Left ventricle myocardium inferior (tissue), 1 donor: ENCODE data around the gene WWC2. TPM values are rescaled to one million over a fixed set of nuclear protein-coding genes. Genes with fewer than 3 reads are reported as not detected.

Experiments used
- DNase-seq: peaks from one replicate; pipeline ENCODE4 v3.0.0-alpha.2; 2020
- H3K27ac ChIP-seq: fragments of 200-600 bp; replicated peaks from 2 replicates; pipeline ENCODE4 v1.8.0; 2021
- H3K27me3 ChIP-seq: fragments of 200-600 bp; 2 replicates; pipeline ENCODE4 v1.8.0; 2021; ENCODE audit warnings: low read depth
- H3K36me3 ChIP-seq: fragments of 200-600 bp; 2 replicates; pipeline ENCODE4 v1.8.0; 2021
- H3K4me1 ChIP-seq: fragments of 200-600 bp; 2 replicates; pipeline ENCODE4 v1.8.0; 2021
- H3K4me3 ChIP-seq: fragments of 200-600 bp; 2 replicates; pipeline ENCODE4 v1.8.0; 2021; ENCODE audit warnings: mild to moderate bottlenecking, moderate library complexity
- H3K9me3 ChIP-seq: fragments of 200-600 bp; replicated peaks from 2 replicates; pipeline ENCODE4 v1.8.0; 2021
- intact Hi-C: fragments of 100-400 bp; cut with micrococcal nuclease; formaldehyde crosslinking; loops from one replicate; pipeline ENCODE4 v1.11.0; 2022
- total RNA-seq: library from RNA; stranded (reverse); fragmentation: NEBNext Ultra II Directional; extraction: Animal tissue kit (Norgen Biotek cat#: 25700); gene quantifications from one replicate; pipeline ENCODE4 v1.2.1, GENCODE V29; 2021
- TF ChIP-seq, protein P1 (sequence below): fragments of 200-600 bp; IDR thresholded peaks from 2 replicates; pipeline ENCODE4 v1.8.0; 2021; ENCODE audit warnings: antibody characterized with exemption, mild to moderate bottlenecking, borderline replicate concordance
- donor health status: DM: no; HTN: yes; CAD: no; lungs with severe emphysema.

Gene WWC2
- total RNA-seq, 1 donor from 2014 or later = 42.3 TPM

DNA sequence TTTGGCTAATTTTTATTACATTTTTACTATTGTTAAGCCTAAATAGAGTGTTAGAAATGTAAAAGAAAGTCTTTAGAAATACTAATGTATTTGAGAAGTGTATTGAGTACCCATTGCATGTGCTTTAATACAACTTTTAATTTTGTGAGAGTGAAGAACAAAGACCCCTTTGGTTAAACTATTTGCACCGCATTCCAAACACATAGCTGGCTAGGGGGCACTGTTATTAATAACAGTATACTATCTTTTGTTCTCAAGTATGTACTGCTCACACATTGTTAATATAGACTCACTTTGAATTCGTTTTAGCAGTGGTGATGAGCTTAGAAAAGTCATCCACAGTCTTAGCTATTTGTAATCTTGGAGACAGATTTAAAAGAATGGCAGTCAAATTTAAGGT, 114.9 kb downstream of the WWC2 start:
- TF ChIP-seq, protein P1, sequence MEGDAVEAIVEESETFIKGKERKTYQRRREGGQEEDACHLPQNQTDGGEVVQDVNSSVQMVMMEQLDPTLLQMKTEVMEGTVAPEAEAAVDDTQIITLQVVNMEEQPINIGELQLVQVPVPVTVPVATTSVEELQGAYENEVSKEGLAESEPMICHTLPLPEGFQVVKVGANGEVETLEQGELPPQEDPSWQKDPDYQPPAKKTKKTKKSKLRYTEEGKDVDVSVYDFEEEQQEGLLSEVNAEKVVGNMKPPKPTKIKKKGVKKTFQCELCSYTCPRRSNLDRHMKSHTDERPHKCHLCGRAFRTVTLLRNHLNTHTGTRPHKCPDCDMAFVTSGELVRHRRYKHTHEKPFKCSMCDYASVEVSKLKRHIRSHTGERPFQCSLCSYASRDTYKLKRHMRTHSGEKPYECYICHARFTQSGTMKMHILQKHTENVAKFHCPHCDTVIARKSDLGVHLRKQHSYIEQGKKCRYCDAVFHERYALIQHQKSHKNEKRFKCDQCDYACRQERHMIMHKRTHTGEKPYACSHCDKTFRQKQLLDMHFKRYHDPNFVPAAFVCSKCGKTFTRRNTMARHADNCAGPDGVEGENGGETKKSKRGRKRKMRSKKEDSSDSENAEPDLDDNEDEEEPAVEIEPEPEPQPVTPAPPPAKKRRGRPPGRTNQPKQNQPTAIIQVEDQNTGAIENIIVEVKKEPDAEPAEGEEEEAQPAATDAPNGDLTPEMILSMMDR = no peak
- intact Hi-C loops = no loop called here
- peaks cover 17% of the 10 kb centered on the region for H3K4me1 ChIP-seq

DNA sequence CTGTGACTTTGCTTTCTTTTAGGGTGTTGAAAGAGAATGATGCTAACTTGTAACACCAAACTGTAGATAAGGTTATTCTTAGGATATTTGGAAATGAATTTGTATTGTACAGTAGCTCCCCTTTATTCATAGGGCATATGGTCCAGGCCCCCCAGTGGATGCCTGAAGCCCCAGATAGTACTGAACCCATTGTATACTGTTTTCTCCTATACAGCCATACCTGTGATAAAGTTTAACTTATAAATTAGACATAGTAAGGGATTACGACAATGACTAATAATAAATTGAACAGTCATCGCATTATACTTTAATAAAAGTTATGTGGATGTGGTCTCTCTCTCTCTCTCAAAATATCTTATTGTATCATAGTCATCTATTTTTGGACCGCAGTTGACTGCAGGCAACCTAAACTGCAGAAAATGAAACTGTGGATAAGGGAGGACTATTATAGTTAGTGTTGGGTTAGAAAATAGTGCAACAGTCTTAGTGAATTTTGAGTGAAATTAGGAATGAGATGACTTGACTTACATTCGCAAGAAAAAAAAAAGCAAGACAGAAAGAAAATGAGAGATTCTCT, 115.9 kb downstream of the WWC2 start:
- Histone ChIP-seq H3K4me1 (peaks cover 17% of the 10 kb centered on the region), H3K36me3 (peaks cover 3% of the 10 kb centered on the region), H3K4me3 (no peak overlapping the region), H3K9me3 (no peaks in the 10 kb centered on the region), H3K27ac (no peak overlapping the region), H3K27me3 (no peaks in the 10 kb centered on the region)
- DNase-seq = no peak
- intact Hi-C loops = no loop called here
- TF ChIP-seq, protein P1 = no peak

More for the DNA sequence above, 114.9 kb downstream of the WWC2 start:
- H3K9me3 ChIP-seq = no peaks in the 10 kb centered on the region
- peaks cover 12% of the 10 kb centered on the region for H3K36me3 ChIP-seq
- H3K27me3 ChIP-seq = no peaks in the 10 kb centered on the region
- no peak overlapping the region for H3K27ac ChIP-seq
- H3K4me3 ChIP-seq = no peak overlapping the region
- DNase-seq = no peak

GRCh38 chr4:183220236-183220635, 121.2 kb downstream of the WWC2 start:
- Histone ChIP-seq H3K4me1 (peaks cover 9% of the 10 kb centered on the region), H3K27me3 (no peaks in the 10 kb centered on the region), H3K4me3 (no peak overlapping the region), H3K27ac (no peak overlapping the region), H3K36me3 (no peaks in the 10 kb centered on the region), H3K9me3 (no peaks in the 10 kb centered on the region)
- TF ChIP-seq, protein P1 = no peak
- intact Hi-C loops = no loop called here
- no peak for DNase-seq

GRCh38 chr4:183223053-183223452, 124.0 kb downstream of the WWC2 start:
- intact Hi-C loops = no loop called here
- TF ChIP-seq, protein P1 = no peak
- no peak for DNase-seq

GRCh38 chr4:183229397-183229796, 130.3 kb downstream of the WWC2 start:
- TF ChIP-seq, protein P1 = no peak
- Histone ChIP-seq H3K4me1 (no peaks in the 10 kb centered on the region), H3K27me3 (no peaks in the 10 kb centered on the region), H3K27ac (no peak overlapping the region), H3K36me3 (no peaks in the 10 kb centered on the region), H3K9me3 (no peaks in the 10 kb centered on the region), H3K4me3 (no peak overlapping the region)
- no peak for DNase-seq
- intact Hi-C loops = no loop called here

More at GRCh38 chr4:183223053-183223452, 124.0 kb downstream of the WWC2 start:
- H3K4me1 ChIP-seq = no peaks in the 10 kb centered on the region
- no peaks in the 10 kb centered on the region for H3K27me3 ChIP-seq
- H3K9me3 ChIP-seq = no peaks in the 10 kb centered on the region
- no peaks in the 10 kb centered on the region for H3K36me3 ChIP-seq
- H3K4me3 ChIP-seq = no peak overlapping the region
- H3K27ac ChIP-seq = no peak overlapping the region
